HL-60 (cell line): Measurements from ENCODE around the gene PLA2R1.

Experiments used
- TF ChIP-seq, protein P1 (sequence below): IDR thresholded peaks from one replicate; pipeline ENCODE4 v1.5.1; 2011; ENCODE audit warnings: low read length, control low read depth, inconsistent platforms; ENCODE audit not compliant: insufficient read depth
- TF ChIP-seq, protein P2 (sequence below): IDR thresholded peaks from 2 replicates; pipeline ENCODE4 v1.6.1; 2012; ENCODE audit warnings: low read depth; ENCODE audit not compliant: insufficient replicate concordance

- TF ChIP-seq, protein P1, sequence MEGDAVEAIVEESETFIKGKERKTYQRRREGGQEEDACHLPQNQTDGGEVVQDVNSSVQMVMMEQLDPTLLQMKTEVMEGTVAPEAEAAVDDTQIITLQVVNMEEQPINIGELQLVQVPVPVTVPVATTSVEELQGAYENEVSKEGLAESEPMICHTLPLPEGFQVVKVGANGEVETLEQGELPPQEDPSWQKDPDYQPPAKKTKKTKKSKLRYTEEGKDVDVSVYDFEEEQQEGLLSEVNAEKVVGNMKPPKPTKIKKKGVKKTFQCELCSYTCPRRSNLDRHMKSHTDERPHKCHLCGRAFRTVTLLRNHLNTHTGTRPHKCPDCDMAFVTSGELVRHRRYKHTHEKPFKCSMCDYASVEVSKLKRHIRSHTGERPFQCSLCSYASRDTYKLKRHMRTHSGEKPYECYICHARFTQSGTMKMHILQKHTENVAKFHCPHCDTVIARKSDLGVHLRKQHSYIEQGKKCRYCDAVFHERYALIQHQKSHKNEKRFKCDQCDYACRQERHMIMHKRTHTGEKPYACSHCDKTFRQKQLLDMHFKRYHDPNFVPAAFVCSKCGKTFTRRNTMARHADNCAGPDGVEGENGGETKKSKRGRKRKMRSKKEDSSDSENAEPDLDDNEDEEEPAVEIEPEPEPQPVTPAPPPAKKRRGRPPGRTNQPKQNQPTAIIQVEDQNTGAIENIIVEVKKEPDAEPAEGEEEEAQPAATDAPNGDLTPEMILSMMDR: no peak
- TF ChIP-seq, protein P2, sequence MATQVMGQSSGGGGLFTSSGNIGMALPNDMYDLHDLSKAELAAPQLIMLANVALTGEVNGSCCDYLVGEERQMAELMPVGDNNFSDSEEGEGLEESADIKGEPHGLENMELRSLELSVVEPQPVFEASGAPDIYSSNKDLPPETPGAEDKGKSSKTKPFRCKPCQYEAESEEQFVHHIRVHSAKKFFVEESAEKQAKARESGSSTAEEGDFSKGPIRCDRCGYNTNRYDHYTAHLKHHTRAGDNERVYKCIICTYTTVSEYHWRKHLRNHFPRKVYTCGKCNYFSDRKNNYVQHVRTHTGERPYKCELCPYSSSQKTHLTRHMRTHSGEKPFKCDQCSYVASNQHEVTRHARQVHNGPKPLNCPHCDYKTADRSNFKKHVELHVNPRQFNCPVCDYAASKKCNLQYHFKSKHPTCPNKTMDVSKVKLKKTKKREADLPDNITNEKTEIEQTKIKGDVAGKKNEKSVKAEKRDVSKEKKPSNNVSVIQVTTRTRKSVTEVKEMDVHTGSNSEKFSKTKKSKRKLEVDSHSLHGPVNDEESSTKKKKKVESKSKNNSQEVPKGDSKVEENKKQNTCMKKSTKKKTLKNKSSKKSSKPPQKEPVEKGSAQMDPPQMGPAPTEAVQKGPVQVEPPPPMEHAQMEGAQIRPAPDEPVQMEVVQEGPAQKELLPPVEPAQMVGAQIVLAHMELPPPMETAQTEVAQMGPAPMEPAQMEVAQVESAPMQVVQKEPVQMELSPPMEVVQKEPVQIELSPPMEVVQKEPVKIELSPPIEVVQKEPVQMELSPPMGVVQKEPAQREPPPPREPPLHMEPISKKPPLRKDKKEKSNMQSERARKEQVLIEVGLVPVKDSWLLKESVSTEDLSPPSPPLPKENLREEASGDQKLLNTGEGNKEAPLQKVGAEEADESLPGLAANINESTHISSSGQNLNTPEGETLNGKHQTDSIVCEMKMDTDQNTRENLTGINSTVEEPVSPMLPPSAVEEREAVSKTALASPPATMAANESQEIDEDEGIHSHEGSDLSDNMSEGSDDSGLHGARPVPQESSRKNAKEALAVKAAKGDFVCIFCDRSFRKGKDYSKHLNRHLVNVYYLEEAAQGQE: no peak
Observed at GRCh38 chr2:160051371-160051800, 11.0 kb downstream of the PLA2R1 start.
